Measurements from ENCODE around the gene PTPRJ.

The PTPRJ gene

DNA sequence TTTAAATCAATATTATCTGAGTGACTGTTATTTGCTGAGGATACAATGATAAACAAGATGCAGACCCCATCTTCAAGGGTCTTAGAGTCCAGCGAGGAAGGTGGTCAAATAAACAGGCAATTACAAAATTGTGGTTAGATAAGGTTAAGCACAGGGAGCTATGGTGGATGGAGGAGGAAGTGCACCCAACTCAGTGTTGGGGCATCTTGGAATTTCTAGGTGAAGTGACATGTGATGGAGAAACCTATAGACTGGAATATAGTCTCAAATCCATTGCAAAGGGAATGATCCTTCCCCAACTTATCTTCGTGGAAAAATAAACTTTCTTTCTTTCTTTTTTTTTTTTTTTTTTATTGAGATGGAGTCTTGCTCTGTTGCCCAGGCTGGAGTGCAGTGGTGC lies 3.4 kb upstream of the PTPRJ start:
- Histone ChIP-seq H3K9ac (ENCODE audit: low read depth, low read length) (no peak overlapping the region), H3K9me3 (replicated peaks; ENCODE audit: low read length) (no peaks in the 10 kb centered on the region), H3K4me2 (ENCODE audit: low read length) (no peak overlapping the region), H3K4me1 (ENCODE audit: control insufficient read depth, insufficient read depth, low read length) (peaks cover 26% of the 10 kb centered on the region), H3K4me3 (ENCODE audit: low read length) (no peak overlapping the region), H3K27me3 (ENCODE audit: control insufficient read depth, insufficient read depth, low read length) (no peaks in the 10 kb centered on the region), H3K36me3 (ENCODE audit: insufficient read depth, low read length) (no peaks in the 10 kb centered on the region)

DNA sequence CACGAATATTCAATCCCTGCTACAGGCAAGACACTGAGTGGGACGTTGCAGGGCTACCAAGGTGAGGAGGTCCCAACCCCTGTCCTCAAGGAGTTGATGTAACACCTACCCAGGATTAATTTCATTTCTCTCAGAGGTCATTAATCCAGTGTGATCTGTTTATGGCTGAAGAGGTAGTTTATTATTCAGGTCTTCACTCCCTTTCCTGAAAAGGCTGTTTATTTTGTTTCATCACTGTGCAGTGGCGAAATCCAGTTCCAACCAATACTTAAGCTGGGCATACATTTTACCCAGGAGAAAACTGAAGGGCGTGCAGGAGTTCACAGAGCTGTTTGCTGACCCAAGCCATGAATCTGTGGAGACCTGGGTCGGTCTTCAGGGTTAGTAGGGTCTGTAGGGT lies 2.7 kb upstream of the PTPRJ start:
- H3K36me3 ChIP-seq (ENCODE audit: insufficient read depth, low read length) = no peaks in the 10 kb centered on the region
- H3K4me1 ChIP-seq (ENCODE audit: control insufficient read depth, insufficient read depth, low read length) = peaks cover 31% of the 10 kb centered on the region
- H3K4me3 ChIP-seq (ENCODE audit: low read length) = no peak overlapping the region
- no peak overlapping the region for H3K4me2 ChIP-seq (ENCODE audit: low read length)
- no peaks in the 10 kb centered on the region for H3K9me3 ChIP-seq (replicated peaks; ENCODE audit: low read length)
- no peaks in the 10 kb centered on the region for H3K27me3 ChIP-seq (ENCODE audit: control insufficient read depth, insufficient read depth, low read length)
- H3K9ac ChIP-seq (ENCODE audit: low read depth, low read length) = no peak overlapping the region

DNA sequence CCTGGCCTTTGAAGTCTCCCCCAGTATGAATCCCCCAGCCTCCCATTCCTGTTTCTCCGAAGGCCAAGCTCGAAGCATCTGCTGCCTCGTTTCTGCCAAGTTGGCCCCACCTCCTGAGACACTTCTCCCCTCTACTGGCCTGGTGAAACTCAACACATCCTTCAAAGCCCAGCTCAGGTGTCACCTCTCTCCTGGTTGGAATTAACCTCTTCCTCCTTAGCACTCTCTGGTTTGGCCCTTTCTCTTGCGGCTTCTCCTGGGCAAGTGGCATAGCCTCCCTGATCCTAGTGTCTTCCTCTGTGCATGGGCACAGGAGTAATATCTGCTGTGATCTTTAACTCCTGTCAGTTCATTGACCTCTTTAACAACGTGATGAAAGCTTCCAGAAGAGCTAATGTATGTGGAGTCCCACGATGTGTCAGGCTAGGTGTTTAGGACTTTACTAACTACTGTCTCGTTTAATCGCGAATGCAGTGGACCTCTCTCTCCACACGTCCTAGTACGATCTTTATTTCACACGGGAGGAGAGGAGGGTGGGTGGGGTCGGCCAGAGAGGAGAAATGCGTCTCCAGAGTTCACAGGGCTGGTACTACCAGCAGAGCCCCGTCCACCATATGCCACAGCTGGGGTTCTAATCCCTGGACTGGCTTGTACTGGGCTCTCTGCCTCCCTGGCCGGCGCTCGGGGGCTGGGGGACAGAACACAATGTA lies 826 bp upstream of the PTPRJ start:
- peak overlapping the region; percentile 82 for H3K4me3 ChIP-seq (ENCODE audit: low read length)
- no peaks in the 10 kb centered on the region for H3K9me3 ChIP-seq (replicated peaks; ENCODE audit: low read length)
- H3K36me3 ChIP-seq (ENCODE audit: insufficient read depth, low read length) = no peaks in the 10 kb centered on the region
- H3K27me3 ChIP-seq (ENCODE audit: control insufficient read depth, insufficient read depth, low read length) = no peaks in the 10 kb centered on the region
- peak overlapping the region; percentile 53 for H3K9ac ChIP-seq (ENCODE audit: low read depth, low read length)
- peak overlapping the region; percentile 89 for H3K4me2 ChIP-seq (ENCODE audit: low read length)
- peaks cover 35% of the 10 kb centered on the region for H3K4me1 ChIP-seq (ENCODE audit: control insufficient read depth, insufficient read depth, low read length)

DNA sequence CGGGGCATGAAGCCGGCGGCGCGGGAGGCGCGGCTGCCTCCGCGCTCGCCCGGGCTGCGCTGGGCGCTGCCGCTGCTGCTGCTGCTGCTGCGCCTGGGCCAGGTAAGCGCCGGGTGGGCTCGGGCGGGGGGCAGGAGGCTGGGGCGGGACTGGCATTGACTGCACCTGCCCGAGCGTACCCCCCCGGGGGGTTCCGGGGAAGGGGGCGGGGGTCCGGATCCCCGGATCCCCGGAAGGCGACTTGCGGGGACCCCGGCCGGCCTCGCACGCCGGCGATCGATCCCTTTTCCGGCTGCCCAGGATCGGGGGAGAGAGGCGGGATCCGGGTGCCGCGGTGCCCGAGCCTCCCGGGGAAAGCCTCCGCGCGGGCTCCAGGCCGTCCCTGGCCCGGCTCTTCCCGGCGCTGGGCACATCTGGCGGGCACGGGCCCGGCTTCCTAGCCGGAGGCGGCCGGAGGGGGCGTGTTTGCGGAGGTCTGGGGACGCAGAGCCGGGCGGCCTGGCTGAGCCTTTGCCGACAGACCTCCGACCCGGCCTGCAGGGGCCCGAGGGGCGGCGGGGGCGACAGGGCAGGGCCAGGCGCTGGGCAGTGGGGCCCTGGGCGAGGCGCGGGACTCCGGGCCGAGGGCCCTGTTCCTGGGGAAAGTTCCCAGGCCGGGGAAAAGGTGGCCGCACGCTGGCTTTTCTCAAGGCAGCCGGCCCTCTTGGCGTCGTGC lies 705 bp downstream of the PTPRJ start:
- Histone ChIP-seq H3K9ac (ENCODE audit: low read depth, low read length) (peak overlapping the region; percentile 83), H3K4me1 (ENCODE audit: control insufficient read depth, insufficient read depth, low read length) (peaks cover 30% of the 10 kb centered on the region), H3K27me3 (ENCODE audit: control insufficient read depth, insufficient read depth, low read length) (no peaks in the 10 kb centered on the region), H3K4me2 (ENCODE audit: low read length) (peak overlapping the region; percentile 89), H3K9me3 (replicated peaks; ENCODE audit: low read length) (no peaks in the 10 kb centered on the region), H3K4me3 (ENCODE audit: low read length) (peak overlapping the region; percentile 82), H3K36me3 (ENCODE audit: insufficient read depth, low read length) (no peaks in the 10 kb centered on the region)

DNA sequence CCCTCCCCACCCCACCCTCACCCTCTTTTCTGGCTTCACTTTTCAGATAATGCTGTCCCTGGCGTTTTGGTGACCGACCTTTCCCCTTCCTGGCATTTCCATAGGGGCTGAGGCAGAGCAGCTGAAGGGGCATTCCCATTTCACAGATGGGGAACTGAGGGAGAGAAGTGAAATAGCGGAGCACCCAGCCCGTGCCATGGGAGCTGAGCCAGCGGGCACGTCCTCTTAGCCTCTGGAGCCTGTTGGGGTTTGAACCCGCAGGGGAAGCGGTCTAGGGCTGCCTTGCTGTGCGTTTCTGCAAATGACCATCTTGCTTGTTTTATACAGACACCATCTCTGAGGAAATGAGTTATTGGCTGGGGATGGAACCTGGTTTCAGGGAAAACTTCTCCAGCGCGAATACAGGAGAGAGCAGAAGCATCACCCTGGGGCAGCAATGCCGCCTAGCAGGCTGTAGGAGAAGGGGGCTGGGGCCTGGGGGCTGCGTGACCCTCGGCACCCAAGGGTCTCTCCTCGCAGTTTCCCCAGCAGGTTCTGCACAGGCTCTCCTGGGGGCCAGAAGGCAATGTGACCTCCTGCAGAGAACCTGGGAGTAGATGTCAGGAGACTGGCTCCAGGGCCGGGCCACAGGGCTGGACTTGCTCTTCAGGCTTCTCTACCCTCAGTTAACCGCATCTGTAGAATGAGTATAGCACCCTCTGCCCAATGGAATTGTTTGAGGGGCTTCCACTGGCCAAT lies 1.5 kb downstream of the PTPRJ start:
- no peaks in the 10 kb centered on the region for H3K27me3 ChIP-seq (ENCODE audit: control insufficient read depth, insufficient read depth, low read length)
- peak overlapping the region; percentile 82 for H3K4me3 ChIP-seq (ENCODE audit: low read length)
- peak overlapping the region; percentile 83 for H3K9ac ChIP-seq (ENCODE audit: low read depth, low read length)
- H3K9me3 ChIP-seq (replicated peaks; ENCODE audit: low read length) = no peaks in the 10 kb centered on the region
- no peaks in the 10 kb centered on the region for H3K36me3 ChIP-seq (ENCODE audit: insufficient read depth, low read length)
- H3K4me2 ChIP-seq (ENCODE audit: low read length) = peak overlapping the region; percentile 89
- peaks cover 30% of the 10 kb centered on the region for H3K4me1 ChIP-seq (ENCODE audit: control insufficient read depth, insufficient read depth, low read length)

DNA sequence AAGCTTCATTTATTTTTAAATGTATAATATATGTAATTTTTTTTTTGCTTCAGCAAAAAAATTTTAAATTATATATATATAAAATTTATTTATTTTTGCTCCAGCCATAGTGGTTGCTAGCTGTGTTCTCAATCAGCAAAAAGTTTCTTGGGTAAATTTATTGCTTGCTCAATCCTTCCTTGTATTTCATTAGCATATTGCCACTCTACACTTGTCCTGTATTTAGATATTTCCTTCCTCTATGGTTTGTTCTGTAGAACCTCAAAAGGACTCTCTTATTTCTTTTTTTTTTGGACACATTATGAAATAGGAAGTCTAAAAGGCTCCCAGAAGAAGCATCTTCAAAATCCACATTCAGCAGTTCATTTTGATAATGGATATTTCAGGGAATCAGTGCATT lies 2.3 kb downstream of the PTPRJ start:
- peaks cover 33% of the 10 kb centered on the region for H3K4me1 ChIP-seq (ENCODE audit: control insufficient read depth, insufficient read depth, low read length)
- peak overlapping the region; percentile 34 for H3K4me2 ChIP-seq (ENCODE audit: low read length)
- no peak overlapping the region for H3K4me3 ChIP-seq (ENCODE audit: low read length)

DNA sequence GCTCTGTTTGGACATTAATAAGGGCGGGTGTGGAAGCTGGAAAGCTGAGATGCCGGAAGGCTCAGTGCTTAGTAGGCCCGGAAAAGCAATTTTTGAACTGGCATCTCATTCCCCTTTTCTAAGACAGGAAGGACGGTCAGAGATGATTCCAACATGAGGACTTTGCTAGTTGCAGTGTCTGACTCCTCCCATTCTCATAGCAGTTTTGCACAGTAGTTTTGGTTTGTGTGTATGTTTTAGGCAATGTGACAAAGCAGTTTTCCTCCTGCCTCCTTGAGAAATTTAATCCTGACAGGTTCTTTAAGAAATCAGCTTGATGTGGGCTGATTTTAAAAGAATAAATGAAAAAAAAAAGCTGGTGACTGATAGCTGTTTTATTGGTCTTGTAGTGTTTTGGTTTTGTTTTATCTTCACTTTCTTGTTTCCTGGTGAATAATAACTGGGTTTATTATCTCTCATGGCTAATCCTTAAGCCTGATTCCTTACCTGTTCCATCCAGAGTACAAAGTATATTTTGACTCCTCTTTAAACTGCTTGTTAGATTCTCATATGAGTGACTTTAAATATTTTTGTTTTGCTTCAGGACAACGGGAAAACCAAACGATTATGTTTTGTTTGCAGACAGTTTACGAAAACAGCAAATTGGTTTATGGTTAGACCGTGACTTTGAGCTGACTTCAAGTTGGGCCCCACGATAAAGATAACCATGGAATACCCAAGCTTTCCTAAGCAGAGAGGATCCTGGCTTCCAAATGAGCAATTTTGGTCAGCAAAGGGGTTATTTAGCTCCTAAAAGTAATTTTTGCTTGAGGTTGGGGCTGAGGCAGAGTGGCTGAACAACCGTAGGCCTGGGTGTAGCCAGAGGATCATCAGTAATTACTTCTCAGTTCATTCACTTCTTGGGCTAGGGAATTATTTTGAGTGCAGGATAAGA lies 3.4 kb downstream of the PTPRJ start:
- H3K9me3 ChIP-seq (replicated peaks; ENCODE audit: low read length) = no peaks in the 10 kb centered on the region
- H3K36me3 ChIP-seq (ENCODE audit: insufficient read depth, low read length) = no peaks in the 10 kb centered on the region
- H3K4me3 ChIP-seq (ENCODE audit: low read length) = no peak overlapping the region
- H3K9ac ChIP-seq (ENCODE audit: low read depth, low read length) = peak overlapping the region; percentile 37
- H3K4me1 ChIP-seq (ENCODE audit: control insufficient read depth, insufficient read depth, low read length) = peaks cover 36% of the 10 kb centered on the region
- H3K27me3 ChIP-seq (ENCODE audit: control insufficient read depth, insufficient read depth, low read length) = no peaks in the 10 kb centered on the region
- peak overlapping the region; percentile 34 for H3K4me2 ChIP-seq (ENCODE audit: low read length)

More for the DNA sequence above, 2.3 kb downstream of the PTPRJ start:
- no peaks in the 10 kb centered on the region for H3K27me3 ChIP-seq (ENCODE audit: control insufficient read depth, insufficient read depth, low read length)
- H3K36me3 ChIP-seq (ENCODE audit: insufficient read depth, low read length) = no peaks in the 10 kb centered on the region
- H3K9ac ChIP-seq (ENCODE audit: low read depth, low read length) = peak overlapping the region; percentile 37
- no peaks in the 10 kb centered on the region for H3K9me3 ChIP-seq (replicated peaks; ENCODE audit: low read length)

DNA sequence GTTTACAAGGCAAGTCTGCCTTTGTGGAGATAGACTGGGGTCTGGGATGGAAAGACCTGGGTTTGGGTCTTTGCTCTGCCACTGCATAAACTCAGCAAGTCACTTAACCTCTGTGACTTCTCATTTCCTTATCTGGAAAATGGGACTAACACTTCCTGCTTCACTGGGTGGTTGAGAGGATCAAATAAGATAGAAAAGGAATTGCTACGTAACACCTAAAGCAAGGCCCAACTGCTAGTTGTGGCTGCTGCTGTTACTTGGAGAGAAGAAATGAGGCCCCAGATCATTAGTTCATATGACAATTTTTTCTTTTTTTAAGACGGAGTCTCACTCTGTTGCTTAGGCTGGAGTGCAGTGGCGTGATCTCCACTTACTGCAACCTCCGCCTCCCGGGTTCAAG lies 5.9 kb downstream of the PTPRJ start:
- H3K27me3 ChIP-seq (ENCODE audit: control insufficient read depth, insufficient read depth, low read length) = no peaks in the 10 kb centered on the region
- H3K4me2 ChIP-seq (ENCODE audit: low read length) = no peak overlapping the region
- H3K4me1 ChIP-seq (ENCODE audit: control insufficient read depth, insufficient read depth, low read length) = peaks cover 37% of the 10 kb centered on the region
- H3K9me3 ChIP-seq (replicated peaks; ENCODE audit: low read length) = no peaks in the 10 kb centered on the region
- H3K36me3 ChIP-seq (ENCODE audit: insufficient read depth, low read length) = no peaks in the 10 kb centered on the region
- H3K4me3 ChIP-seq (ENCODE audit: low read length) = no peak overlapping the region
- H3K9ac ChIP-seq (ENCODE audit: low read depth, low read length) = no peak overlapping the region

DNA sequence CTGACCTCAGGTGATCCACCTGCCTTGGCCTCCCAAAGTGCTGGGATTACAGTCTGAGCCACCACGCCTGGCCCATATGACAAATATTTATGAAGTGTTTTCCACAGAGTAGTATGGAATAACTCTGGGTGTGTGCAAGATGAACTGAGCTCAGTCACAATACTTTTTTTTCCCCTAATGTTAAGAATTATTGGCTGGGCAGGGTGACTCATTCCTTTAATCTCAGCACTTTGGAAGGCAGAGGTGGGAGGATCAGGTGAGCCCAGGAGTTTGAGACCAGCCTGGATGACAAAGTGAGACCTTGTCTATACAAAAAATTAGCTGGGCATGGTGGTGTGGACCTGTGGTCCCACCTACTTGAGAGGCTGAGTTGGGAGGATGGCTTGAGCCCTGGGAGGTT lies 6.4 kb downstream of the PTPRJ start:
- Histone ChIP-seq H3K36me3 (ENCODE audit: insufficient read depth, low read length) (no peaks in the 10 kb centered on the region), H3K4me1 (ENCODE audit: control insufficient read depth, insufficient read depth, low read length) (peaks cover 39% of the 10 kb centered on the region), H3K4me2 (ENCODE audit: low read length) (no peak overlapping the region), H3K9ac (ENCODE audit: low read depth, low read length) (no peak overlapping the region), H3K27me3 (ENCODE audit: control insufficient read depth, insufficient read depth, low read length) (no peaks in the 10 kb centered on the region), H3K9me3 (replicated peaks; ENCODE audit: low read length) (no peaks in the 10 kb centered on the region), H3K4me3 (ENCODE audit: low read length) (no peak overlapping the region)

DNA sequence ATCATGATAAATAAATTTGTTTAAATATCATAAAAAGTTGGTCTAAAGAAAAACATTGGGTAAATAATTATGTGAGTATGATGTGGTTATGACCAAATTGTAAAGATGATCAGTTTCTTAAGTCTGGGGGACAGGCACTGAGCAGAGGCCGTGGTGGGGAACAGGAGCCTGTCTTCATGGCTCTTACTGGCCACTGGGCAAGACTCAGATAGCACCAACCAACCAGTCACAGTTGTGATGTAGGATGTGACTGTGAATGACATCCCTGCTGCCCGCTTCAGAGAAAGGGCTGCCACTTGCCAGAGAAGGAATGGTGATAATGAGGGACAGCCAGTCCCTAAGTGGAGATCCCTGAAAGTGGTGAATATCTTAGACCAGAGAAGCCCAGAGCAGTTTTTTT lies 7.0 kb downstream of the PTPRJ start:
- no peak overlapping the region for H3K4me3 ChIP-seq (ENCODE audit: low read length)
- no peak overlapping the region for H3K9ac ChIP-seq (ENCODE audit: low read depth, low read length)
- no peaks in the 10 kb centered on the region for H3K27me3 ChIP-seq (ENCODE audit: control insufficient read depth, insufficient read depth, low read length)
- peak overlapping the region; percentile 29 for H3K4me2 ChIP-seq (ENCODE audit: low read length)
- peaks cover 36% of the 10 kb centered on the region for H3K4me1 ChIP-seq (ENCODE audit: control insufficient read depth, insufficient read depth, low read length)
- no peaks in the 10 kb centered on the region for H3K9me3 ChIP-seq (replicated peaks; ENCODE audit: low read length)
- no peaks in the 10 kb centered on the region for H3K36me3 ChIP-seq (ENCODE audit: insufficient read depth, low read length)

DNA sequence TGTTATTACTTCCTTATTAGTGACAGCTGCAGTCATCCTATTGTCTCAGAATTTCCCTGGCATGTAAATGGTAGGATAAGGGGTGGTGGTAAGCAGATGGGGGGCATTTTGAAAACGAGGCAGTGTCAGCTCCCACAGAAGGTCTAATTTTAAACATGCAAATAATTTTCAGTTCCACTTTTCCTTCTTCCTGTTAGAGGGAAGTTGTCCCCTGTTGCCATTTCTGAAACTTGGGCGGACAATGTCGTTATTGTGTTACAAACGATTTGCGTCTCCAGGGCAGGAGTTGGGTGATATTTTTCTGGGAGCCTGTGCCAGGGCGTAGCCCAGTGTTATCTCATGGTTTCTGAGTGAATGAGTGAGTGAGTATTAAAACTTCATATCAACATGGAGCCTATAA lies 7.4 kb downstream of the PTPRJ start:
- peaks cover 35% of the 10 kb centered on the region for H3K4me1 ChIP-seq (ENCODE audit: control insufficient read depth, insufficient read depth, low read length)
- no peaks in the 10 kb centered on the region for H3K27me3 ChIP-seq (ENCODE audit: control insufficient read depth, insufficient read depth, low read length)
- no peak overlapping the region for H3K9ac ChIP-seq (ENCODE audit: low read depth, low read length)
- no peak overlapping the region for H3K4me3 ChIP-seq (ENCODE audit: low read length)
- no peaks in the 10 kb centered on the region for H3K9me3 ChIP-seq (replicated peaks; ENCODE audit: low read length)
- no peaks in the 10 kb centered on the region for H3K36me3 ChIP-seq (ENCODE audit: insufficient read depth, low read length)
- peak overlapping the region; percentile 29 for H3K4me2 ChIP-seq (ENCODE audit: low read length)

Measured in skeletal muscle satellite cell (primary cell).